Measurements from ENCODE around the gene HES3.
A peak's percentile ranks its signal among the peaks of the same experiment; 100 is the strongest.

Gene HES3

DNA sequence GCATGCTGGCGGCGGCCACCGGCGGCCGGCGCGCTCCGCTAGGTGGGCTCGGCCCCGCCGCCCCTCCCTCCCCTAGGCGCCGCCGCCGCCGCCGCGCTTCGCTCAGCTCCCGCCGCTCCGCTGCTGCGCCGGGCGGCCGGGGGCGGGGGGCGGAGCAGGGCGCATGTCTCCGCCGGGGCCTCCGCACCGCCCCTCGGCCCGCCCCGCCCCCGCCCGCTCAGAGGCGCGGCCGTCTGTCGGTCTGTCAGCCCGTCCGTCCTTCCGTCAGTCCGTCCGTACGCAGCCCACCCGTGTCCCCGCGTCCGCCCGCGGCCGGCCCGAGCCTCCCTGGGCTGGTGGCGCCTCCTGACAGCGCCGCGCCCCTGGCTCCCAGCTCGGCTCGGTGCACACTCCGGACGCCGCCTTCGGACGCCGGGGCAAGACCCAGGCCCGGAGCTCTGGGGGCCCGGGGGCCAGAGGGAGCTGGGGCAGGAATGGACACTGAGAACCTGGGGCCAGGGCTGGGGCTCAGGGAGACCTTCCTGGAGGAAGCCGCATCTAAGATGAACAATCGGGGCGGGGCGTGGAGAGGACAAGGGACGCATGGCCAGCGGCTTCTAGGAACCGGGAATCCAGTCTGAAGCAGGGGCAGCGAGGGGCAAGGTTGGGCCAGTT, 17.1 kb downstream of the HES3 start, which contains the start of gene GPR153:
Gene GPR153, minus strand, starts transcription at position 138 of the 654 bp plus-strand sequence. CDS start 6,193 bp downstream, outside the sequence.
- DNase-seq (ENCODE audit: extremely low read depth in 1 of 2, low read depth in 1 of 2) = peak in 1 of 2 donors; percentile 46

DNA sequence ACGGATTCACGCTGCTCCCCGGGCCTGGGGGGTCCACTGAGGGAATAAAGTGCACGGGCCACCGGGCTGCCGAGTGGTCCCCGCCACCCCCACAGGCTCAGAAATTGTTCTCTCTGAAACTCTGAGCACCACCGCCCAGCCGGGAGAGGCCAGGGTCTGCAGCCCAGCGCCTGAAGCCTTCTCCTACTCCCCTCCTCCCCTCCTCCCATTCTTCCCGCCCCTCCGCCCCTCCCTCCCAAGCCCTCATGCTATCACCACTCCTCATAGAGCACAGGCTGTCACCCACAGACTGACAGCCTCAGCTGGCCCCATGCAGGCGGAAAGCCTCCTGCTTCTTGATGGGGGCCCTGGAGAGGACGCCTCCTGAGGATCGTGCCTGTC, 17.6 kb downstream of the HES3 start:
- no peak for DNase-seq (ENCODE audit: extremely low read depth in 1 of 2, low read depth in 1 of 2)

DNA sequence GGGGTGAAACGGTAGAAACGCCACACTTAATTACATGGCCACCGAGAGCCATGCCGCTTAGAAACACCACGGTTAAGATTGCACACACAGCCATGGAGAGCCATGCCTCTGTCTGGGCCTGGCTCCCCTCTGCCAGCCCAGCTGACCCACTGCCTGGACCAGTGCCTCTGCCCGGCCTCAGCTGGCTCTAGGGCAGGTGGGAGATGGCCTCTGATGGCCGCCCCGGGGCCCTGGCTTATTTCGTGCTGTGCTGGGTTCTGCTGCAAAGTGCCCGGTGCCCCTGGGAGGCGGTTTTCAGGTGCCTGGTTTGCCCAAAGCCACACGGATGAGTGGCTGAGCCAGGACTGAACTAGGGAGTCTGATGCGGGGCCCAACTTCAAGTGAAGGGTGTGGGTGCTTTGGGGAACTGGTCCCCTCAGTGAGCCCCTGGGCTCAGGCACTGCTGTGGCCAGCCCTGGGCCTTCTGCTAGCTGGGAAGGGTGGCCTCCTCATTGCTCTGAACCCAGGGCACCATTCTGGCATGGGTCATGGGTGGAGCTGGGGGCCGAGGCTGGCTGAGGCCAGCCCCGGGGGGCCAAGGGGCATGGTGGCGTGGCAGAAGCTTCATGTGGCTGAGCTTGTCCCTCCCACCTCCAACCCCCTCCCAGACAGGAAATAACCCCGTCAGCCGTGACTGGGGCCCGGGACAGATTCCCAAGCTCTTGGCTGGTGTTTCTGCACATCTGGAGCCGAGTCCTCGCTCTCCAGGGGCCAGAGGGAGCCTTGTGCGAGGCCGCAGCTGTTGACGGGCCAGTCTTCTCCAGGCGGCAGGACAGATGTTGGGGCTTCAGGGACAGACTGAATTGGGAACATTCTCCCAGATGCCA, 18.8 kb downstream of the HES3 start:
- no peak for DNase-seq (ENCODE audit: extremely low read depth in 1 of 2, low read depth in 1 of 2)

DNA sequence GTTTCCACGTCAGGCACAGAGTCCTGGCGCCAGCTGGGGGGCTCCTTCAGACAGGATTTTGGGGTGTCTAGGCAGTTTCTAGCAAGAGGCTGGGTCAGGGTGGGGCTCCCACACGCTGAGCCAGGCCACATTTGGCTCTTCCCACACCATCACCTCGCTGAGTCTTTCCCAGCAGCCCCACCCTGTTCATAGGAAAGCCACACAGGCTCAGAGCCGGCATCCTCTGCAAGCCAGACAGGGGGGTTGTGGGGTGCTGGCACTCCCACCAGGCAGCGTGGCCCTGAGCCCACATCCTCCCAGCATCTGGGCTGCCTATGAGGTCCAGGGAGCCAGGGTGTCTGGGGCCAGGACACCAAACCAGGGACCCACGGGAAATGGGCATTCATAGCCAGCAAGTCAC, 19.7 kb downstream of the HES3 start:
- no peak for DNase-seq (ENCODE audit: extremely low read depth in 1 of 2, low read depth in 1 of 2)

DNA sequence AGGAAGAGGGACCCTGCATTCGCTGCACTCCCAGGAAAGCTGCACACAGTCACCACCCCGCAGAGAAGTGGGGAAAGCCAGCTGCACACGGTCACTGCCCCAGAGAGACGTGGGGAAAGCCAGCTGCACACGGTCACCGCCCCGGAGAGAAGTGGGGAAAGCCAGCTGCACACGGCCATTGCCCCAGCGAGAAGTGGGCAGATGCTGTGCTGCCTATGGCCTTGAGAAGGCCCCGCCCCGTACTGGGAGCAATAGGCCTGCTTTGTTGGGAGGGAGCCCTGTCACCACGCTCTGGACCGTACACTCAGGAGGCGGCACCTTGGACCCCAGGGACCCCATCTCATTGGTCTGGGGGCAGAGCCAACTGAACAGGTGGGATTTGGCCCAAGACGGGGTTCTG, 21.2 kb downstream of the HES3 start:
- DNase-seq (ENCODE audit: extremely low read depth in 1 of 2, low read depth in 1 of 2) = no peak

DNA sequence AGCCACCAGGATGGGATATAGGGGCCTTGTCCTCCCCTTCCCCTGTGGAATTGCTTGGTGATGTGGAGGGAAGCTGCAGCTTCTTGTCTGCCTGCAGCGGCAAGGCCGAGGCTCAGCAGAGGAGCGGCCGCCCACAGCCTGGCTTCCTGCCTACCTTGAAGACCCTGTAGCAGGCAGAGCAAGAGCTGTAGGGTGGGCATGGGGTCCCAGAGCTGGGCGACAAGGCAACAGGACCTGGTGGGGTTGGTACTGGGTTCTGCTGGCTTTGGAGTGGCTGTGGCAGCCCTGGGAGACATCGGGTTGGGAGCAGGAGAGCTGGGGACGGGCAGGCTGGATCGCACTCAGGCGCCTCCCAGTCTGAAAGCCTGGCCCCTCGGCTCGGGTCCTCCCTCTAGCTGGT, 22.7 kb downstream of the HES3 start:
- no peak for DNase-seq (ENCODE audit: extremely low read depth in 1 of 2, low read depth in 1 of 2)

DNA sequence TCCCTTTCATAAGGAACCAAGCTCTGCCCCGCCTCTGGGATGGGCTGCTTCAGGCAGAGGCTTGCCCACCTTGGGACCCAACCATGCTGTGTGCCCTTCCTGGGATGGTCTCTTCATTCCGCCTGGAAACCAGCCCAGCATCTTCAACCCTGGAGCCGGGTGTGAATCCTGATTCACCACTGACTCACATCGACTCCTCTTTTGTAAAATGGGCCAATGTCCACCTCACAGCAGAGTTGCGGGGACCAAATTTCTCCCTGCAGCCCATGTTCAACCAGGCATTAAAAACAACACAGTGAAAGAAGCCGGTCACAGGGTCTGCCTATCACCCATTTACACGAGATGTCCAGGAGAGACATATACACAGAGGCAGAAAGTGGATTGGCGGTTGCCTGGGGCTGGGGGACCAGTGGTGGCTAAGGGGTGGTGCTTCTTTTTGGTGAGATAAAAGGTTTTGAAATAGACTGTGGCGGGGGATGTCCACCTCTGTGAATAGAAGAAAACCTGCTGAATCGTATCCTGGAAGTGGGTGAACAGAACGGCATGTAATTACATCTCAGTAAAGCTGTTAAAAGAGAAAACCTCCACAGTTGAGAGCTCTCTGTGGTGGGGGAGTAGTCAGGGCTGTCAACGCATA, 23.8 kb downstream of the HES3 start:
- DNase-seq (ENCODE audit: extremely low read depth in 1 of 2, low read depth in 1 of 2) = no peak

DNA sequence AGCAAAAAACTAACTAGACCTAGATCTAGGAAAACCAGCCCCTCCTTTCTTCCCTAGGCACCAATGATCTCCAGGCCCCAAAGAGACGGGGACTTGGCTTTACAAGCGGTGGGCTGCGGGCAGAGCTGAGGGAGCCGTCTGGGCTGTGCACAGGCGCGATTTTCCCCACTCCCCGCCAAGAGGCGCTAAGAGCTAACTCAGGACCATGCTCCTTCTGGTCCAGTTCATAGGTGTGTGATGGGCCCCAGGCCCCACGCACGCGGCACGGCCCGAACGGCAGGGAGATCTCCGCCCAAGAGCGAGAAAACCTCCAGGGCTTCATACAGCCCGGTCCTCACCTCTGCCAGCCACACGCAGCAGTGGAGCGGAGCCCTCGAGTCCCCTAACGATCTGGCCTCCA, 24.4 kb downstream of the HES3 start:
- no peak for DNase-seq (ENCODE audit: extremely low read depth in 1 of 2, low read depth in 1 of 2)

DNA sequence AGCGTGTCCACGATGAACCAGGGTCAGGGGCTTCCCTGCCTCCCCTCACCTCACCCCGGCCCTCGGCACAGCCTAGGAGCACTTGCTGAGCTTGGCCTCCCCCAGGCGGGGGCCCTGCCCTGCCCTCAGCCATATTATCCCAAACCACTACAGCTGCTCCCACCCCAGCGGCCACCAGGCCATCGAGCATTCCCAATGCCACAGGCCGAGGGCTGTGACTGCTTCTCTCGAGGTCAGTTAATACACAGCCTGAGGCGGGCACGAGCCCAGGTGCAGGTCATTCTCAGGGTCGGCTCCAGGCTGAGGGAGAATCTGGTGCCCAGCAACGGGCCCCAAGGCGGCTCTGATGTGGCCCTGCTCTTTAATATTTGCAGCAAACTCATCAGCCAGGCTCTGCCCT, 25.3 kb downstream of the HES3 start:
- DNase-seq (ENCODE audit: extremely low read depth in 1 of 2, low read depth in 1 of 2) = no peak

DNA sequence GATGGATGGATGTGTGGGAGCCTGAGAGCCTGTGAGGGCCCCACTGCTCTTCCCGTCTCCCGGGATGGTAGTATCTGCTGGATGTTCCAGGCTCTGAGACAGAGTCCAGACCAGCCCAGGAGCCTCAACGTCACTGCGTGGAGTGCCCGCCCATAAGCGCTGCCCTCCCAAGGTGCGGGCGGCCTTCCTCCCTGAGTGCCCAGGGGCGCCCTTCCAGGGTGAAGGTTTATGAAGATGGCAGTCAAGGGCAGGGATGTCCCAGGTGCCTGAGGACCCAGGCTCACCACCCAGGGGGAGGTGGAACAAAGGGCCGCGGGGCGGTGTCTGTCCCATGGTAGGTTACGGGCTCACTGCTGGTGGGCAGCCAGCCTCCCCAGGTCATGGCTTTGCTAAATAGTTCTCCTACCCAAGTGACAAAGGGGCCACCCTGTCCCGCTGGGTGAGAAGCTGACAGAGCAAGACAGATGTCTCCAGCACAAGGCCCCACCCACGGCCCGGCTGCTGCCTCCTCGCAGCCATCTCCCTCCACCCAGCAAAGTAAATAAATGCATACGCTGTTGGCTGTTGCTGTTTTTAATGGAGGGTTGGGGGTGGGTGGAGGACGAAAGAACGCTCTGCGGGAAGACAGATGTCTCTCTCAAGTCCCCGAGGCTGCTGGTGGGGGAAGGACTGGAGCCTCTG, 25.9 kb downstream of the HES3 start:
- DNase-seq (ENCODE audit: extremely low read depth in 1 of 2, low read depth in 1 of 2) = no peak

DNA sequence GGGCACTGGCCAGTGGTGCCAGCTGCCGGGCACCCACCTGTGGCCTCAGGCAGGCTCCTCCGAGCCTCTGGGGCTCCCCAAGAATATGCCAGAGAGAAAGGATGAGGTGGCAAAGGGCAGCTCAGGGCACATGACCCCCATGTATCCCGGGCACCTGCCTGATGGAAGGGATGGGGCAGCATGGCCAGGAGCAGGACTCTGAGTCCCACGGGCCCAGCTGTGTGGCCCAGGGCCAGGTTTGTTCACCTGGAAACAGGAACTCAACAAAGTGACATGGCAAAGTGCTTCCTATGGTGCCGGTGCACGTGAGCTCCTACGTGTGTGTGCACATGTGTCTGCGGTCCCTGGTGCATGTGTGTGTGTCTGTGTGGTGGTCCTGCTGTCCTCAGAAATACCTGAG, 26.4 kb downstream of the HES3 start:
- DNase-seq (ENCODE audit: extremely low read depth in 1 of 2, low read depth in 1 of 2) = no peak

DNA sequence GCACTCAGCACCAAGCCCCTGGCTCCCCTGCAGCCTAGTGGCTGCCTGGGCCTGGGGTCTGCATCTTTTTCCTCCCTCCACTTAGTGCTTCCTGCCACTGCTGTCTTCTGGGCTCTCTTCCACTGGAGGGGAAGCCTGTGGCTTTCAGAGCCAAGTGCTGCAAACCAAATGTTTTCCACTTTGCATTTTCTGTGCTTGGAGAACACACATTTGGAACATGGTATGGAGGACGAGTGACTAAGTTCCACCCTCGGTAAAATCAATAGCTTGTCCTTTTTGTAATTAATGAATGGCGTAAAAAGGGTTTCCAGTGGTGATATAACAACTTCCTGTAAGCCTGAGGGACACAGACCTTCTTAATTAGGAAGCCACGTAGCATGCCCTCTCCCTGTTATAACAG, 27.0 kb downstream of the HES3 start:
- DNase-seq (ENCODE audit: extremely low read depth in 1 of 2, low read depth in 1 of 2) = no peak

DNA sequence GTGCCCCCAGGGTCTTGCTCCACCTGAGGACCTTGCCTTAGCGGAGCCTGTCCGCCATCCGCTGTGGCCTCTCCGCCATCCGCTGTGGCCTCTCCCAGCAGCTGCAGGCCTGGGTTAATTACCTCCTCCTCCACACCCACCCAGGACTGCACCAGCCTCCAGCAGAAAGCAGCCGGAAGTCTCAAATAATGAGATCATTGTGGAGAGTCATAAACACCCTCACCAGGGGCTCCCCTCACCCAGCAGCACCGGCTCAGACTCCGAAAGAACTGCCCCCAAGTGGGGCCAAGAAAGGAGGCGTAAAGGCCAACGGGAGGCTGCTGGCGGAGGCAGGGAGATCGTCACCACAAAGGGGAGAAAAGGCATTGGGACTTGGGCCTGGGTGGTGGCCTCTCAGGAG, 27.6 kb downstream of the HES3 start:
- DNase-seq (ENCODE audit: extremely low read depth in 1 of 2, low read depth in 1 of 2) = no peak

DNA sequence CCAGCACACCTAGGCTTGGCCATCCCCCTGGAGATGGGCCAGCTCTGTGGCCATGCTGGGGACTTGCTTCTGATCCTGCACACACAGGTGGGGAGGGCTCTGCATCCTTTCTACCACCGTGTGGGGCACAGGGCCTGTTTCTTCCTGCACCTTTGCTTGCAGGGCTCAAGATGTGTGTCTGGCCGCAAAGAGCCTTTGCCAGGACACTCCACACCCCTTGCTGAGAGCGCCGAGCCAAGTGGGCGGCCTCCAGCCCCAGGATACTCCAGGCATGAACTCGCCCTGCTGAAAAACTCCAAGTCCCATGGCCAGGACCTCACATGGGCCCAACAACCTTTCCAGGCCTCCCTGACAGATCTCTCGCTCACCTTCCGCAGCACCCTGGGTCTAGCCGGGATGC, 28.5 kb downstream of the HES3 start:
- DNase-seq (ENCODE audit: extremely low read depth in 1 of 2, low read depth in 1 of 2) = no peak

DNA sequence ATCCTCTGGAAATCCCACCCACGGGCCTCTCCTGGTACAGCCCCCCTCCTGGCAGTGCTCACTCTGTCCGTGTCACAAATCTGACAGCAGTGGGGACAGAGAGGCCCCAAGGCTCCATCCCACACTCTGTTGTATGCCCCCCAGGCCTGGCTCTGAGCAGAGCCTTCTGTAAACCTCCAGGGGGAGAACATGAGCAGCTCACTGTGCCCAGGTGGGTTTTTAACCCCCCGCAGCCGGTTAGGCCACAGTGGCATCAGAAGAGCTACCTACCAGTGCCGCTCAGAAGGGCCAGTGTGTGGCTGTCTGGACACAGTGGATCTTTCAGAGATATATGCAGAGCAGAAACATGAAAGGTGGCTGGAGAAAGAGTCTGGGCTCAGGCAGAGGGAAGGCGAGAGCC, 28.9 kb downstream of the HES3 start:
- no peak for DNase-seq (ENCODE audit: extremely low read depth in 1 of 2, low read depth in 1 of 2)

DNA sequence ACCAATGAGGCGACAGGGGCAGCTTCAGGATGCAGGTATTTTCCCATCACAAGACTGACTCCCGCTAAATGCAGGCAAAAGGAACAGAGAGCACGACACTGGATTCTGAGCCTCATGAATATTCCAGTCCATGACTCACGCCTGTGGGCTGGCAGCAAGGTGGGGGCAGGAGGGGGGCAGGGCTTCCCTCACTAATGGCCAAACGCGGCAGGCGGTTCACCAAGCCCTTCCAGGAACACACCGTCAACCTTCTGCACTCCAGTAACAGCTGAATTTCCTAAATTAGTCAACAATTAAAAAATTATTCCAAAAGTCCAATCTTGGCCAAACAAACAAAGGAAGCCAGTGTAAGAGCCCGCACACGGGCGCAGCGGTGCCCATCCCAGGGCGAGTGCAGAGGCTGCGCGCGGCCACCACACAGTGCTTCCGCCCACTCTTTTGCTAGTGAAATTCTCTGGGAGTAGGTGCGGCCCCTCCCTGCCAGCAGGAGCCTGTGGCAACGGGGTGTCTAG, 29.5 kb downstream of the HES3 start:
- DNase-seq (ENCODE audit: extremely low read depth in 1 of 2, low read depth in 1 of 2) = no peak

DNA sequence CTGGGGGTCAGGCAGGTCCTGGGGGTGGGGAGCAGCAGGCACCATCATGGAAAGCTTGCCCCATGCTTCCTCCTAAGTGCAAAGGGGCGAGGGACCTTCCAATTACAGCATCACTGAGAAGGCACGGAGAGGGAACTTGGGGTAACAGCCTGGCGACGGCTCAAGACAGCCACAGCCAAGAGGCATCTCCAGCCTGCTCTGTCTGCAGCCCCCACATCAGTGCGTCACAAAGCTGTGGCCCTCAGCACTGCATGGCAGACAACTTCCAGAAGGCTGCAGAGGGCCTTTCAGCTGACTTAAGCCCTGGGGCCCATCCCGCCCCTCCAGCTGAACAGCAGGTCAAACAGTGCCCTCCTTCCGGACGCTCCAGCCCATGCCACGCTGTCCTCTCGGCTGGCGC, 30.1 kb downstream of the HES3 start:
- DNase-seq (ENCODE audit: extremely low read depth in 1 of 2, low read depth in 1 of 2) = no peak

DNA sequence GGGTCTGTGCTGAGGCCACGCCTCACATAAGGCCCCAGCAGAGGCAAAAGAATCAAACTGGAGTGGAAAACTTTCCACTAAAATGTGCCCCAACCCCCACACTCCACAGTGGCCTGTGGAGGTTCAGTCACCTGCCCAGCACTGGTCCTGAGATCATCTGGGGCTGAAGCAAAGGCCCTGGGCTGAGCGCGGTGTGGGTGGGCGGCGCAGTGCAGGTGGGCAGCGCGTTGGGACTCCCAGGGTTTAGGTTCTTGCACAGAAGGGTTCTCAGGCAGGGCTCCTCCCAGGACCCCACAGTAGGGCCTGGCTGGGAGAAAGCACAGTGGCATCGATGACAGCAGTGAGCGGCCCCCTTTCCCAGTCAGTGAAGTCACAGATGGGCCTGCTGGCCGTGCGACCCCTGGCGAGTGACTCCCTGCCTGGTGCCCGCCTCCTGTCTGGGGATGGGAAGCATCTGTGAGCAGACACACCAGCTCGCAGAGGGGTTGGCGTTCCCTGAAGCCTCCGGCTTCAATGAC, 30.7 kb downstream of the HES3 start:
- no peak for DNase-seq (ENCODE audit: extremely low read depth in 1 of 2, low read depth in 1 of 2)

DNA sequence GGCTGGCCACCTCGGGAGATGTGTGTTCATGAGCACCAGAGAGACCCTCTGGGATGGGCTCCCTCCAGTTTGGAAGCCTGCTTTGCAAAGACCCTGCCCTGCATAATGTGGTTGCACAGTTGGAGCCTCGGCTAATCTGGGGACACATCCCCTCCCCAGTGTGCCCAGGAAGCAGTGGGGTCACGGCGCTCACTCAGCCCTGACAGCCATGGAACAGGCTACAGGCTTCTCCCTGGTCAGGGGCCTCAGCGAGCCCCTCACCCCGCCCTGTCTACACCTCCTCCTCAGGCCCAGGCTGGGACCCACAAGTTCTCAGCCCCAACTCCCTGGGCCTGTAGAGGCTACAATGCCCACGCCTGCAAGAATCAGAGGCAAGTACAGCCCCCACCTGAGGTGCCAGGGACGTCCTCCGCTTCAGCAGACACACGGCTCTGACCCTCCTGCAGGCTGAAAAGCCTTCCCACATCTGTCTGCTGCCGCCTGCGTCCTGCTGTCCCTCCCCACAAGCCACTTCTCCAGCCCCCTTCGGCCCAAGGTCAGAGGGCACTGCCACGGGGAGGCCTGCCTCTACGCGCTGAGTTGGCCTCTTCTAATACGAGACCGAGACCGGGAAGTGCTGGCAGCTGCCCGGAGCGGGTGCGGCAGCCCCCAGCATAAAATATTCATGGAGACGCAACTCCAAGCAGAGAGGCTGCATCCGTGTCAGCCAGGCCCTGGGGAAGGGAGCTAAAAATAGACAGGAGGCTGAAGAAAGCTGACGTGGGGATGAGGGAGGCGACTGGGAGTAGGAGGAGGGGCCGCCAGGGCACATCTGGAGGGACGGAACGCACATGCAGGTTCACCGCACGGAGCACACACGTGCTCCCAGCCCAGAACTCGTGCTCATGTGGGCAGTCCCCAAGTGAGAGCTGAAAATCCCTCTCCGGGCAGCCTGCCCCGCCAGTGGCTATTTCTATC, 32.1 kb downstream of the HES3 start:
- no peak for DNase-seq (ENCODE audit: extremely low read depth in 1 of 2, low read depth in 1 of 2)
